ENCODE measurements around the gene MAP3K14.

MAP3K14 gene

GRCh38 chr17:45231481-45232116, 85.2 kb downstream of the MAP3K14 start:
- DNase-seq = no peak

DNA sequence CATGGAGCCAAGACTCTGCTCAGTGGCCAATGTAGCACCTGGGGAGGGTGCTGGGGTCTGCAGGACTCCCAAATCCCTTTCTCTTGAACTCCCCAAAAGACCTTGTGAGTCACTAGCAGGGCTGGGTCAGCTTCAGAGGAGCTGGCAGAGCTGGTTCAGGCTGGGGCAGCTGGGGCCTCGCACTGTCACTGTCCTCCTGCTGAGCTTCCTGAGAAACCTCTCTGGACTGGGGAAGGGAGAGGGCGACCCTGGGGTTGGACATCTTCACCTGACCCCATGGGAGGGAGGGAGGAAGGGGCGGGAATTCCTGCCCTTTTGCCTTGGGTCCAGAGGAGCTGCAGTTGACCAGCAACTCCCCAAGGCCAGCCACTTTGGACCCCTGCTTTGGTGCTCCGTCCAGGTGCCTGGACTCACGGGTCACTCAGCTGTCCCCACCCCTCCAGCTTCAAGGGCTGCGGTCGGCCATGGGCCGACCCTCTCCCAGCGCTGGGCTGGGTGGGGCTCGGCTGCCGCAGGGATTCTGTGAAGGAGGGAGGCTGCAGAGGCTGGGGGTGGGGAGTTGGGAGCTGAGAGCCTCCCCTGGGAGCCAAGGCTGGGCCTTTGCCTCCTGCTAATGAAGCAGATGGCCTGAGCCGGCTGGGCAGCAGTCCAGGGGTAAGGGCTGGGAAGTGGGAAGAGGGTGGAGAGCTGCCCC, 85.9 kb downstream of the MAP3K14 start:
- DNase-seq = no peak

DNA sequence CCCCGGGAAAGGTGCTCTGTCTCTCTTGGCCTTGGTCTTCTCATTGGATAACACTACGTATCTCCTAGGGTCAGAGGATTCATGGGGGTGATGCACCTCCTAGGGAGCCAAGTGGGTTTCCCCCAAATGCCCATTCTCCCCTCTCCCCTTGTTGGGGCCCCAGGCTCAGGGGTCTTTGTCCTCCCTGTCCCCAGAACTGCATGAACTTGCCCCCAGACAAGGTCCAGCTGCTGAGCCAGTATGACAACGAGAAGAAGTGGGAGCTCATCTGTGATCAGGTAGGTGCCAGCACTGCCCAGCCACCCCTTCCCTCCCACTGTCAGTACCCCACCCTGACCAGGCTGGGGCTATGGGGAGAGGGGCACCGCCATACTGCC, 86.4 kb downstream of the MAP3K14 start:
- DNase-seq = no peak

- no peak for DNase-seq
Observed at GRCh38 chr17:45229681-45230409, 87.0 kb downstream of the MAP3K14 start.

- DNase-seq = peak; percentile 65
Observed at GRCh38 chr17:45228763-45229539, 87.9 kb downstream of the MAP3K14 start.

GRCh38 chr17:45227926-45228762, 88.7 kb downstream of the MAP3K14 start:
- DNase-seq = no peak

DNA sequence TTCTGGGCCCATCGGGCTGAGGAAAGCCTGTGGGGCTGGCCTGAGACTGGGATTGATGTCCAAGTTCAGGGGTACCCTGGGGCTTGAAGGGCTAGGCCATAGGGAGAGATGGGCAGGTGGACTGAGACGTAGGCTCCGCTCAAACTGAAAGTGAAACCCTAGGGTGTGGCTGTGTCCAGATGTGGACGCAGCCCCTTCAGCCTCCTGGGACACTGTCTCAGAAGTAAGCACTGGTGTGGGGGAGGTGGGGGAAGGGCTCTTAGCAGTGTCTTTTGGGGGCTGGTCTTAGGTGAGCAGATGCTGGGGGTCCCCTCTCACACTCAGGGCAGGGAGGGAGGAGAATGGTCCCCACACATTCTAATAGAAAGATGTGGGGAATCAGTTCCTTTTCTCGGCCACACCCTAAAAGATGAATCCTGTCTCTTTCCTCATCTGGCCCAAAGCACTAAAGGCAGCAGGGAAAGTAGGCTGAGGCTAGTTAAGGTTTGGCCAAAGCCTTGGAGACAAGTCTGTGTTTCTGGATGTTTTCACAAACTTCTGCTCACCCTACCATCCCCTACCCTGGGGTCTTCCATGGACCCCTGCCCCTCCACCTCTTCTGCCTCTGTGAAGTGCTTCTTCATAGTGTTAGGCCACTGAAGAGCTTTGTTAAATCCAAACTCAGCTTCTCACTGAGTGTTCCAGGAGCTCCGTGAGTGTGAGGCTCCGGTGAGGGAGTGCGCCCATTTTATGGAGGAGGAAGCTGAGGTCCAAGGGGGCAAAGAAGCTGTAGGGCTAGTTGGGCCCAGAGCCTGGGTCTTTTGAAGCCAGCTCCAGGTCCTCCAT, 89.5 kb downstream of the MAP3K14 start:
- no peak for DNase-seq

- DNase-seq = no peak
Observed at GRCh38 chr17:45226576-45226975, 90.2 kb downstream of the MAP3K14 start.

DNA sequence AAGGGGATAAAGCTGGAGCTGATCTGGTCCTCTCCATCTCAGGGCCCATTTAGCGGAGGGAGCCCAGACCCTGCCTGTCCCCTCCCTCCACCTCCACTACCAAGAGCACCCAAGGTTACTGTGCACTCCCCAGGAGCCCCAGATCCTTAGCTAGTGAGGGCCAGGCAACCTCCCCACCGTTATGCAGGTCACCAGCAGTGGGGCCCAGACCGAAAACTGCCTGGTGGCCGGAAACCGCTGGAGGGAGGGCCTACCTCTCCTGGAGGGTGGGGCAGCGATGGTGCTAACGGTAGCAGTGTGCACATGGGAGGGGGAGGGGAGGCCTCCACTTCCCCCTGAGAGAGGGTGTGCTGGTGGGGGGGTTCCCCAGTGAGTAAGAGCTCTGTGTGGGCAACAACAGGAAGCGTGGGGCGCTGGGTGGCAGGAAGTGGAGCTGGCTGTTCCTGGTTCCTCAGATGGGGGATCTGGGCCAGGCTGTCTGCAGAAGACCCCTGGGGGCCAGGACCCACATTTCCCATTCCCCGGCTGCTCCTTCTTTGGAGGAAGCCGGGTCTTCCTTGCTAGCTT, 90.8 kb downstream of the MAP3K14 start:
- DNase-seq = peak; percentile 99

- DNase-seq = peak; percentile 56
Observed at GRCh38 chr17:45225051-45225700, 91.6 kb downstream of the MAP3K14 start.

- no peak for DNase-seq
Observed at GRCh38 chr17:45224671-45225050, 92.2 kb downstream of the MAP3K14 start.

- no peak for DNase-seq
Observed at GRCh38 chr17:45223539-45224528, 93.0 kb downstream of the MAP3K14 start.

- DNase-seq = no peak
Observed at GRCh38 chr17:45222996-45223538, 93.8 kb downstream of the MAP3K14 start.

- DNase-seq = no peak
Observed at GRCh38 chr17:45222289-45222995, 94.4 kb downstream of the MAP3K14 start.

GRCh38 chr17:45222014-45222288, 94.9 kb downstream of the MAP3K14 start:
- no peak for DNase-seq

DNA sequence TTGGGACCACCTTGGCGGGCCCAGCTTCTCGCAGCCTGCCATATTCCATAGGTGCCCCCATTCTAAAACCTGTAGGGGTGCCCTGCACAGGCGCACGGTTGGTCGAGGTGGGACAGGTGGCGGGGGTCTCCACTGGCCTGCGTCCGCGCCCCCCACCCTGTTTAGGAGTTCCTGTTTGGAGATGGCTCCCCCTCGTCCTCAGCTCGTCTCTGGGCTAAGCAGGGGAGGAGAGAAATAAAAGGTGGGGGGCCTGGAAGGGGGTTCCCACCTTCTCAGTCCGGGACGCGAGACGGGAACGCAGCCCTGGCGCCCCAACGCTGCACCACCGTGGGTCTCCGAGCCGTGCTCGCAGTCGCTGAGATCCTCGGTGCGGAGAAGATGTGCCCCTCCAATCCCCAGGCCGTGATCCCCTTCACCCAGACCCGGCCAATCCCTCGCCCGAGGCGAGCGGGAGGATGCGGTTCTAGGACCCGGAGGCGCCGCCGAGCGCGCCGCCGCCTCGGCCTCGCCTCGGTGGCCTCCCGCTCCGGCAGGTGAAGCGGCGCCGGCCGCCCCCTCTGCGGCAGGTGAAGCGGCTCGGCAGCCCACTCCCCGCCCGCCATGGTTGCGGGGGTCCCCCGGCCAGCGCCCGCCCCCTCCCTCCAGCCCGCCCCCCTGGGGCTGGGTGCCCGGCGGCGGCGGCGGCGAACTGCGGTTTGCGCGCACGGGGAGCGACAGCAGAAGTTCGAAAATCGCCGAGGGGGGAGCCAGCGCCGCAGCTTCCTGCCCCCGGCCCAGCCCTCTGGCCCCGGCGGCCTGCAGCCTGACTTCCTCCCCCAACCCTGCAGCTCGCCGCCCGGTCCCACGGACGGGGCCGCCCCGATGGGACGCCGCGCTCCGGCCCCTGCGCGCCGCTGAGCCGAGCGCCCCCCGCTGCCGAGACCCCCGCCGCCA, 95.5 kb downstream of the MAP3K14 start, which contains the start of gene FMNL1:
Gene FMNL1 (plus strand): TSS at position 805 of the 933 bp plus-strand sequence. CDS start 240 bp downstream, outside the sequence.
- peak; percentile 69 for DNase-seq

DNA sequence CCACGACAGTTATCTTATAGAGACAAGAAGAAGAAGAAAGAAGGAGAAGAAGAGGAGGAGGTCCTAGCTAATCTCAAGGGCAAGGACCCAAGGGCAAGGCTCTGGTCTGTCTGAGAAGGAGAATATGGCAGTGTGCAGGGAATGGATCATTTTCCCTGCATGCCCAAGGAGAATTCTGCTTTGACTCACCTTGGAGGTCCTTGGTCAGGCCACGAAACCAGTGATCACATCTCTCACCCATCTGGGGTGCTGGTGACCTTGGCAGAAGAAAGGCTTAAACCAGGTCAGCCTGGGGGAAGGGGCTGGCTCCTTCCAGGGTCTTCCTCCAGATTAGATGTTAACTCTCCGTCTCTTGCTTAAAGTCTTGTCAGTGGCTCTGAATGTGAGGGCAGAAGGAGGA, 96.7 kb downstream of the MAP3K14 start:
- DNase-seq = no peak

Measured in GDM1 (cell line).